CD4-positive, alpha-beta T cell treated with Interleukin-4 for 1 hour (primary cell): Measurements from ENCODE around the gene ELN.
A peak's percentile ranks its signal among the peaks of the same experiment; 100 is the strongest.

ENCODE experiments used
- DNase-seq, 2 donors: peaks; one replicate each; pipeline ENCODE4 v3.0.0-alpha.2; 2020 to 2022

Gene ELN

DNA sequence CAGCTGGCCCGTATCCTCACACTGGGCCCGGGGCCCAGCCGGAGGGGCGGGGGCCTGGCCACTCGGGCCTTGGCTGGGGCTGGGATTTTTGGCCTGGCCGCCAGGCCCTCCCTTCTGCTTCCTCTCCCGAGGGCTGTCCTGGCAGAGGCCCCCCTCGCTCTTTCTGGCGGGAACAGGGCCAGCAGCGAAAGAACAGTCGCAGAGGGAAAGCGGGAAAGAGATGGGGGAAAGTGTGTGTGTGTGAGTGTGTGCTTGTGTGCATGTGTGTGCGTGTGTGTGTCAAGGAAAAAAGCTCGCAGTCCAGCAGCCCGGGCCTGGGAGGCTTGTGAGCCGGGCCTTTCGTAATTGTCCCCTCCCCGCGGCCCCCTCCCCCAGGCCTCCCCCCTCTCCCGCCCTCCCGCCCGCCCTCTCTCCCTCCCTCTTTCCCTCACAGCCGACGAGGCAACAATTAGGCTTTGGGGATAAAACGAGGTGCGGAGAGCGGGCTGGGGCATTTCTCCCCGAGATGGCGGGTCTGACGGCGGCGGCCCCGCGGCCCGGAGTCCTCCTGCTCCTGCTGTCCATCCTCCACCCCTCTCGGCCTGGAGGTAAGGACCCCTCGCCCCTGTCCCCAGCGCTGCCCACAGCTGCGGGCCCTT lies at the start of gene ELN:
ELN (plus strand) TSS at position 491 of the 638 bp plus-strand sequence; CDS start at position 506, 15 bp downstream.
- no peak for DNase-seq

- DNase-seq, result no peak
Observed at GRCh38 chr7:73978661-73979563, 49.1 kb upstream of the ELN start.

GRCh38 chr7:73979656-73980055 lies 48.3 kb upstream of the ELN start:
- DNase-seq, result peak in 1 of 2 donors; percentile 5

- peak in 1 of 2 donors; percentile 10 for DNase-seq
Observed at GRCh38 chr7:73980206-73980605, 47.8 kb upstream of the ELN start.

- no peak for DNase-seq
Observed at GRCh38 chr7:73981933-73982332, 46.0 kb upstream of the ELN start.

DNA sequence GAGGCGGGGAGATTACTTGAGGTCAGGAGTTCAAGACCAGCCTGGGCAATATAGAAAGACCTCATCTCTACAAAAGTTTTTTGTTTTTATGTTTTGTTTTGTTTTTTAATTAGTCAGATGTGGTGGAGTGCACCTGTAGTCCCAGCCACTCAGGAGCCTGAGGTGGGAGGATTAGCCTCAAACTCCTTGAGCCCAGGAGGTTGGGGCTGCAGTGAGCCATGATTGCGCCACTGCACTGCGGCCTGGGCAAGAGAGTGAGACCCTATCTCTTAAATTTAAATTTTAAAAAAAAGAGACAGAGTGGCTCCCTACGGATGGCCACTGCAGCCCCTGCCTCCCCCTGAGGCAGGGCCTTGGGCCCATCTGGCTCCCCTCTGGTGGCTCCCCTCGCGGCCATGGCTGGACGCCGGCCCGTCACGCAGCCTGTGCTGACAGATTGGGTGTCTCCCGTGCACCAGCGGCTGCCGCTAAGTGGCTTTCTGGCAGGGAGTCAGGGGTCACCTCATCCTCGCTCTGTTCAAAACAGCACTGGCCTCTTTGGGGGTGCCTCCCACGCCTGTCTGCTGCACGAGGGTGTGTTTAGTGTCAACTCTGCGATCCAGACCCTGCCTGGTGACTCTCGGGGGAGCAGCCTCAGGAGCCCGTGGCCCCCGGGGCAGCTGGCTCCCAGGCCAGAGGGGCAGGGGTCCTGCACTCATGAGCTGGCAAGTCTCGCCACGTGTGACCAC lies 44.4 kb upstream of the ELN start:
- no peak for DNase-seq

DNA sequence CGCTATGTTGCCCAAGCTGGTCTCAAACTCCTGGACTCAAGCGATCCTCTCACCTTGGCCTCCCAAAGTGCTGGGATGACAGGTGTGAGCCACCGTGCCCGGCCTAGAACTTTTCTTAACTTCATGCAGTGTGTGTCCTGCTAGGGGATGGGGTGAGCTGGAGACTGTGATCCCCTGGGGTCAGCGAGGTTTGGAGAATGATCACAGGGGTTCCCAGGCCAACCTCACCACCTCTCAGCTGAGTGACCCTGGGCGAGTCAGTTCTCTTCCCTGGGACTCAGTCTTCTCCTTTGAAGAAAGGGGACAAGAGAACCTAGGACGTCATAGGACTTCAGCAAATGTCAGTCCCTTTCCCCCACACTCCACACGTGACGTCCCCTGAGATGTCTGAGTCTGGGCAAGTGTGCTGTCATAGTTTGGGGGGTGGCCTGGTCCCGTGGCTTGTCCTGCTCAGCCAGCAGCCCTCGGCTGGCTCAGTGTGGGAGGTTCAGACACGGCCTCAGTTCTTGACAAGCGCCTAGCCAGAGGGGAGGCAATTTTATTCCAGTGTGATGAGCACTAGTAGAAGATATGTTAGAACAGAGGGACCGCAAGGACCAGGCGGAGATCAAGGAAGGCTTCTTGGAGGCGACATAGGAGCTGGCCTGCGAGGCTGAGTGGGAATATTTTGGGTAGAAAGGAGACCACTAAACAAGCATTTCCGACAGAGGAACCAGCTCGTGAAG lies 43.3 kb upstream of the ELN start:
- no peak for DNase-seq

GRCh38 chr7:73985737-73986141 lies 42.2 kb upstream of the ELN start:
- DNase-seq, result no peak

DNA sequence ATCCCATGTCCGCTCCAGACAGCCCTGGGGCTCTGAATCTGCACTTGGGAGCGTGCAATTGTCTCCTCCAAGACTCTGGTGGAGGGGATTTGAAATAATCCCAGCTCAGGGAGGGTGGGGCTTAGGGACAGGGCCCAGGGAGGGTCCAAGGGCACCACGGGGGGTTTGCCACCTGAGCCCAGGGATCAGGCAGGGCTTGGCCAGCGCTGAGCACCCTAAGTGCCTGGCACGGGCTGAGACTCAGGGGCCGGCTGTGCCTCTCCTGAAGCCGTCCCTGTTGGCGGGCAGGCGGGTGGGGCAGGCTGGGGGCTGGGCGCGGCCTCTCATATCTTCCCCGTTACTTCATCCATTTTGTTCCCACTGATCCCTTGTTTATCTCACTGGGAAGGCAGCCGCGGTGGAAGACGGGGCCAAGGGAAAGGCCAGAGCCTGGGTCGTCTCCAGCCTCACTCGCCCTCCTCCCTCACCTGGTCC lies 41.8 kb upstream of the ELN start:
- DNase-seq, result no peak

DNA sequence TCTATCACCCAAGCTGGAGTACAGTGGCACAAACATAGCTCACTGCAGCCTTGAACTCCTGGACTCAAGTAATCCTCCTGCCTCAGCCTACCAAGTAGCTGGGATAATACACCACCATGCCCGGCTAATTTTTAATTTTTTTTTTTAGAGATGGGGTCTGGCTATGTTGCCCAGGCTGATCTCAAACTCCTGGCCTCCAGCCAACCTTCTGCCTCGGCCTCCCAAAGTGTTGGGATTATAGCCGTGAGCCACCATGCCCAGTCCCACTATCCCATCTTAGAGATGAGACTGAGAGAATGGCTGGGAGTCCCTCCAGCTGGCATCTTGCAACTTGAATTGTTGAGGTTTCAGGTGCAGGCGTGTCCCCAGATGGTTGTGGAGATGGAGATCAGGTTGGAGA lies 40.7 kb upstream of the ELN start:
- DNase-seq, result no peak

GRCh38 chr7:73988197-73988596 lies 39.8 kb upstream of the ELN start:
- DNase-seq, result no peak

GRCh38 chr7:73991522-73992100 lies 36.4 kb upstream of the ELN start:
- DNase-seq, result no peak

- no peak for DNase-seq
Observed at GRCh38 chr7:73992101-73992562, 35.8 kb upstream of the ELN start.

DNA sequence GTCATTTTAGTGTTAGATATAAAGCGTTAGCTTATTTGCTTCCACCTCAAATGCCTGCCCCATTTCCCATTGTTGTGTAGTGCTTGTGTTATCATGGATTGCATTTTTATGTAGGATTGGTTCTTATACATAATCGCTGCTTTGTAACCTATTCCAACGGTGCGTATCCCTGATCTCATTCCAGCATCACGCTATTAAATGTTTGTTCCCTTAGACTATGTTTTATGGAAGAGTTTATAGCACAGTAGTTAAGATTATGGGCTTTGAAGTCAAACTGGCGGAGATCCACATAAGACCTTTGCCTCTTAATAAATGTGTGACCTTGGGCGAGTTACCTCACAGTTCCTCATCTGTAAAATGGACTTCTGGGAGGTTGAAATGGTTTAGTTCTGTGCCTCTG lies 34.0 kb upstream of the ELN start:
- DNase-seq, result no peak

DNA sequence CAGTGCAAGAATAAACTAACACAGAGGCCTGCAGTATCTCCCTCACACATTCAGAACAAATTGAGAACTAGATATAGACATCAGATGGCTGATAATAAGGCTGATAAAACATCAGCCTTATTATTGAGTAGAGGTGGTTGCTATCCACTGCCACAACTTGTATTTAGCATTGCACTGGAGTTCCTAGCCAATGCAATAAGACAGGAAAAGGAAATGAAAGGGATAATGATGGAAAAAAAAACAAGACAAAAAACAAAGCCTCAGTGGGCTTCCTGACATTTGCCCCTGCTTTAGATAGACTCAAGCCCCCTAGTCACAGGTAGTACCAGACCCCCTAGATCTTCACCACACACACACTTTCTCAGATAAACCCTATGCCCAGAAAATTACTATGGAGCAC lies 33.2 kb upstream of the ELN start:
- no peak for DNase-seq

DNA sequence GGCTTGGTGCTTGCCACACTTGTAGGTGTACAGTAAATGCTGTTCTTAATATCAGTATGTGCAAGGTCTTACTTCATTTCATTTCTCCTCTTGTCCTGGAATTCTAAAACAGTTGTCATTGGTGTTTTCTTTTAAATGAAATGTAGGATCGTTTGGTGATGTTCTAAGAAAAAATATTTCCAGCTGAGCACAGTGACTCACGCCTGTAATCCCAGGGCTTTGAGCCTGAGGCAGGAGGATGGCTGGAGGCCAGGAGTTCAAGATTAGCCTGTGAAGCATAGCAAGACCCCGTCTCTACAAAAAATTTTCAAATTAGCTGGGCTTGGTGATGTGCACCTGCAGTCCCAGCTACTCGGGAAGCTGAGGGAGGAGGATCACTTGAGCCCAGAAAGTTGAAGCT lies 32.6 kb upstream of the ELN start:
- no peak for DNase-seq

DNA sequence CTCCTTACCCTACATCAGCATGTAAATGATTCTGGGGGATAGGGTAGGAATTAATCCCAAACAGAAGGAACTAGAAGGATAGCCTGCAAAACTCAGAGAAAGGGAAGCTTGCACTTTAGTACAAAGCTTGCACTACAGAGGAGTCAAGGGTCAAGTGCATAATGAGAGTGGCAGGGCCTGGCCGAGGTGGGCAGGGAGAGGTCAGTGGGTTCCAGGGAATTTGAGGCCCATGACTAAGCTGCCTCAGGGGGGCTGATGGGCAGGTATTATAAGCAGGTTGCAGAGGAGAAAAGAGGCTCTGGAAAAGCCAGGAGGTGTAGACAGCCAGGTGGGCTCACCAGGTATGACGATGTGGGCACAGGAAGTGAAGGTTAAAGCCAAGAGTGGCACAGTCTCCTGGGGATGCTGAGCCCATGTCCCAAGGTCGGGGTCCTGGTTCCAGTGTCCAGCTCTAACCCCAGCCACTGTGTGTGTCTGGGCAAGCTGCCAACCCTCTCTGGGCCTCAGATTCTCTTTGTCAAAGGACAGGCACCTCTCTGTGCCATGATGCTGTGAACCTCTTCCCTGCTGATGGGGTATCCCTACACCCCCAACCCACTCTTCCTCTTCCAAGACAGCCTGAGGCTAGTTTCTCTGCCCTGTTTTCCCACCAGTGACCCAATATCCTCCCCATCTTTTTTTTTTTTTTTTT lies 32.0 kb upstream of the ELN start:
- DNase-seq, result no peak

GRCh38 chr7:73997056-73997455 lies 30.9 kb upstream of the ELN start:
- DNase-seq, result no peak

GRCh38 chr7:73999664-74000435 lies 28.1 kb upstream of the ELN start:
- DNase-seq, result no peak

GRCh38 chr7:74000489-74001149 lies 27.4 kb upstream of the ELN start:
- no peak for DNase-seq
